Activated CD4-positive, CD25-positive, alpha-beta regulatory T cell treated with anti-CD3 and anti-CD28 coated beads, Interleukin-2, amount 50 U/mL, for 72 hours (primary cell): Measurements from ENCODE around the gene SPNS2.

Experiments
- DNase-seq: peaks from one replicate; pipeline ENCODE4 v3.0.0; 2021

The SPNS2 gene

GRCh38 chr17:4551796-4552525, 53.3 kb downstream of the SPNS2 start:
- DNase-seq: no peak

GRCh38 chr17:4553669-4554068, 55.0 kb downstream of the SPNS2 start:
- no peak for DNase-seq

GRCh38 chr17:4554441-4554996, 55.8 kb downstream of the SPNS2 start:
- DNase-seq: no peak

GRCh38 chr17:4554997-4555799, 56.5 kb downstream of the SPNS2 start, which contains the start of gene MYBBP1A:
MYBBP1A (minus strand) TSS chr17:4555384; CDS start chr17:4555324, 60 bp downstream.
- DNase-seq: peak; percentile 97

GRCh38 chr17:4555873-4556759, 57.4 kb downstream of the SPNS2 start:
- DNase-seq: no peak

GRCh38 chr17:4556996-4557395, 58.3 kb downstream of the SPNS2 start:
- no peak for DNase-seq

GRCh38 chr17:4557626-4558346, 59.1 kb downstream of the SPNS2 start:
- DNase-seq: no peak

GRCh38 chr17:4558347-4558971, 59.8 kb downstream of the SPNS2 start:
- no peak for DNase-seq

- no peak for DNase-seq
Measured at GRCh38 chr17:4559139-4559791, 60.6 kb downstream of the SPNS2 start.

GRCh38 chr17:4559966-4560365, 61.3 kb downstream of the SPNS2 start:
- DNase-seq: no peak

GRCh38 chr17:4560421-4560820, 61.7 kb downstream of the SPNS2 start, which contains the start of gene GGT6:
GGT6 (minus strand) TSS chr17:4560577; CDS start chr17:4560521, 56 bp downstream.
- DNase-seq: no peak

GRCh38 chr17:4560837-4561256, 62.2 kb downstream of the SPNS2 start:
- no peak for DNase-seq

- DNase-seq: no peak
Measured at GRCh38 chr17:4562015-4562969, 63.6 kb downstream of the SPNS2 start.

- no peak for DNase-seq
Measured at GRCh38 chr17:4565209-4566141, 66.8 kb downstream of the SPNS2 start.

- peak; percentile 55 for DNase-seq
Measured at GRCh38 chr17:4566785-4567184, 68.1 kb downstream of the SPNS2 start.

GRCh38 chr17:4569591-4569990, 70.9 kb downstream of the SPNS2 start:
- DNase-seq: no peak

GRCh38 chr17:4572131-4572530, 73.5 kb downstream of the SPNS2 start:
- DNase-seq: no peak

GRCh38 chr17:4573115-4573514, 74.4 kb downstream of the SPNS2 start:
- no peak for DNase-seq

GRCh38 chr17:4573669-4574068, 75.0 kb downstream of the SPNS2 start:
- peak; percentile 52 for DNase-seq
